NCI-H510A treated with DMSO at 0.1 percent for 48 hours (cell line): Measurements from ENCODE around the gene IPO4.

ENCODE experiments used
- DNase-seq: peaks from one replicate; lab custom pipeline; 2025; lab: John Stamatoyannopoulos, UW

The IPO4 gene

DNA sequence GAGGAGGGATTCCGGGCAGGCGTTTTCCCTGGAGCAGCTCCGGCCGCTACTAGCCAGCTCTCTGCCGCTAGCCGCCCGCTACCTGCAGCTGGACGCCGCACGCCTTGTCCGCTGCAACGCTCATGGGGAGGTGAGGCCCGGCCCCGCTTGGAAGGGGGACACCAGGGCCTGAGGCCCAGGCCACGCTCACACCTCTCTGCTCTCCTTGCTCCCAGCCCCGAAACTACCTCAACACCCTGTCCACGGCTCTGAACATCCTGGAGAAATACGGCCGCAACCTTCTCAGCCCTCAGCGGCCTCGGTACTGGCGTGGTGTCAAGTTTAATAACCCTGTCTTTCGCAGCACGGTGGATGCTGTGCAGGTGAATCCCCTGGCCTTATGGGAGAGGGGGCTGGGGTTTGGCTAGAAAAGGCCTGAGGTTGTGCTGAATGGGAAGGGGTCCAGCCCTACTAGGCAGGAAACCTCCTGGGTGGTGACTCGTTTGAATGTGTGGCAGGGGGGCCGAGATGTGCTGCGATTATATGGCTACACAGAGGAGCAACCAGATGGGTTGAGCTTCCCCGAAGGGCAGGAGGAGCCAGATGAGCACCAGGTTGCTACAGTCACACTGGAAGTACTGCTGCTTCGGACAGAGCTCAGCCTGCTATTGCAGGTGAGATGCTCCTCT lies 40.7 kb downstream of the IPO4 start:
- DNase-seq = no peak

DNA sequence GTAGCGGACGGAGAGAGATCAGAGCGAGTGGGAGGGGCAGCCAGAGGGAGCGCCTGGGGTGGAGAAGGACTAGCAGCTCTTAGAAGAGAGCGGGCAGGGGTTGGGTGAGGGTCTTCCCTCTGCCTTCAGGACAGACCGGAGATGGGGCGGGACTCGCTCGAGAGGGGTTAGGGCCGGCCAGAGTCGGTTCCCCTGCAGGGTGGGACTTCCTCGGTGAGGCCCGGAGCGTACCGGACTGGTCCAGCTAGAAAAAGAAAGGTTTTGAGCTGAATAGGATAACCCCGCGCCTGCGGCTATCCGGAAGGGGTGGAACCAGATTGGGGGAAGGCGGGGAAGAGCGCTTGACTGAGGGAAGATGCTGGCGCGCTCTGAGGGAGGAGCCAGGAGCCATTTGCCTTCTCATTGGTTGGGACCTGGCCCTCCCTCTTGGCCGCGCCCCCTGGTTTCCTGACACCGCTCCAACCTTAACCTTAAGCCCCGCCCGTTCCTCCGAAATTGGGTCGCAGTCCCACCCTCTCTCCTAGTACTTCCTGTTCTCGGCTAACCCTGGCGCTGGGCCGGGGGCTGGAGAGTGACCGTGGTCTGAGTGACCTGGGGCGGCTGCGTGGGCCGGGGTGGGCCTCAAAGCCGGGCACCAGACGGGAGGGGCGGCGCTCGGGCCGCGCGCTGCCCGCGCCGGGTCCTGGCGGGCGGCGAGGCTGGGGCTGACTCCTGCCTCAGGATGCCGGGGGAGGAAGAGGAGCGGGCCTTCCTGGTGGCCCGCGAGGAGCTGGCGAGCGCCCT lies 41.4 kb downstream of the IPO4 start, which contains the start of gene RNF31:
TSS of gene RNF31 (plus strand) at position 521 of the 783 bp plus-strand sequence. CDS start at position 722, 201 bp downstream.
- peak; percentile 98 for DNase-seq

DNA sequence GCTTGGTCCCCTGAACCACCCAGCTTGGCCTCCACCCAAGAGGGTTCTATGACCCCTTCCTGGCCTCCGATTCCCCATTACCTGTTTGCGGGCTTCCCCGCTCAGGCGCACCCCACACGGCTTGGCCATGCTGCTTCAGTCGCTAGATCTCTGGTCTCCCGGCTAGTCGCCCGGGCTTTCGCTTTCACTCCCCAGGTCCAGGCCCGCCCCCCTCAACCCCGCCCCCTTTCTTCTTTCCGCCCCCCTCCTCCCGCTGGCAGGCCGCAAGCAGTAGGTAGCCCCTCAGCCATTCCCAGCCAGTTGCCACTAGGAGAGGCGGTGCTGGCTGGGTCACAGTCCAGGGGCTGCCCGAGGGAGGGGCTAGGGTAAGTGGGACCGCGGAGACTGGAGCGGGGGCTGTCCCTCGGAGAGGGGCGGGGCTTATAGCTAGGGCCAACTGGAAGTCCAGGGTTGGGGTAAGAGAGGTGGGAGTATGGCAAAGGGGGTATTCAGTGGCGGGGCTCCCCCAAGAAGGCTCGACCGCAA lies 42.1 kb downstream of the IPO4 start, which contains the start of gene PSME2:
TSS of gene PSME2 (minus strand) at position 158 of the 525 bp plus-strand sequence. CDS start at position 129, 29 bp downstream.
- peak; percentile 96 for DNase-seq

DNA sequence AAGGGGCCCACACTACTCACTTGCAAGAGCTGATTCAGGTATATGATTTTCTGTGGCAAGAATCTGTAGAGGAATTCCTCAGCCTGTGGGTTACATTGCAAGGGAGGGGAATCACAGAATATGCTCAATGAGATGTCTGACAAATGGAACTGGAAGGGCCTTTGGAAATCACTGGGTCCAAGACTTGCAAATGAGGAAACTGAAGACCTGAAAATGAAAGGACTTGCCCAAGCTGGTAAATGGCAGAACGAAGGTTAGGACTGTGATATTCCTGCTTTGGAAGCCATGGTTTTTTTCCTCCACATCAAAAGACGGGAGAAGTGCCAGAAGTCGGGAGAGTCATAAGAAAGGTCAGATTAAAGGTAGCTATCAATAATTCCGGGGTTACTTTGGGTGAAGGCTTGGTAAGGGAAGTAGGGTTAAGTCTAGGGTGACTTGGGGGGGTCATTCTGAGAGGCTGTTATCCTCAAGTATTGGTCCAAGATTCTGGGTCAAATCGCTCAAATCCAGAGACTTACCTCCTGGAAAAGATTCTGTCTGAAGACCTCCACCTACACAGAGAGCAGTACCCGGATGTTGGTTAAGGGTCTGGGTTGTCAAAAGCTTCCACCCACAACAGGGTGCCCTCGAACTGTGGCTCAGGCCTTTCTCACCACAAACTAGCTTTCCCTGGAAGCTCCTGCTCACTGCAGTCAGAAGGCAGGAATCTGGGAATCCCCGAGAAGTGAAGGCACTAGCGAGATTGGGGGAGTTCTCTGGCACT lies 42.7 kb downstream of the IPO4 start:
- no peak for DNase-seq

DNA sequence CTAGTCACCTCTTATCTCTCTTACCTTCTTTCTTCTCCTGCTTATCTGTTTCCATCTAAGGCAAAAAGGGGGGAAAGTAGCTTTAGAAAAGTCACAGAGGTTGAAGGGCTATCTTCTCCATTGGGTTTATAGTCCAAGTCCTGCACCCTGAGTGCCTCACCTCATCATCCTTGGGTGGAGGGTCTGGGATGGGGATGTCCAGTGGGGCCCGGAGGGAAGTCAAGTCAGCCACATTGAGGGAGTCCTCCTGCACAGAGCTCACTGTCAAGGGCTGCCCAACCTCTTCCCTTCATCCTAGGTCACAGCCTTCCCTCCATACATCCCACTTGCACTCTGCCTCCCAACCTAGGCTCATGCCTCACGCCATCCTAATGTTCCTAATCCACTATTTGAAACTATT lies 43.4 kb downstream of the IPO4 start:
- no peak for DNase-seq

DNA sequence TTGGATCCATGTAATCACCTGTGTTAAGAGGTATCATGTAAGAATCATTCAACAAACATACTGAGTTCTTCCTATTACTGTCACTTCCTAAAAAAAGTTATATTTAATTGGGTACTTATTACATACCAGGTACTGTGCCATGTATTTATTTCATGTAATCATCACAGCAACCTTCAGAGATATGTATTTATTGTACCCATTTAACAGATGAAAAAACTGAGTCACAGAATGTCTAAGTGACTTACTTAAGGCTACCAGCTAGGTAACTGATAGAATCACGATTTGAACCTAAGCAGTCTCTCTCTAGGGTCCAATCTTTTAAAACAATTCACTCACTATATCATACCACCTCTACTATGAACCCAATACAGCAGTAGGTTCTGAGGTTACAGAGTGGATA lies 44.2 kb downstream of the IPO4 start:
- DNase-seq = no peak

DNA sequence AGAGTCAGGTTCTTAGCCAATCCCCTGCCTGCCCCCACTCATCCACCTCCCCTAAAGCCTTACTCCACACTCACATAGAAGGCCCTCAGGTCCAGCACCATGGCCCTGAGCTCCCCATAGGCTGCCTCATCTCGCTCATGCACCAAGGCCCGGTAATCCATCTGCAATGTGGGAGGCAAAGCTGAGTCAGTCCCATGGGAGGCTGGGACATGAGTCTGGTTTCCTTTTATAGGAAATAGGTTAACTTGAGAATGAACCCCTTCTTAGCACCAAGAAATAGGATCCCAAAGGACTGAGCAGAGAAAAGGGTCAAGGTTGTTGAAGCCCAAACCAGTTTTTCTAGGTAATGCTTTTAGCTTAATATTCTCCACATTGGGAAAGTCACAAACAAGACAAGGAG lies 45.1 kb downstream of the IPO4 start:
- no peak for DNase-seq

DNA sequence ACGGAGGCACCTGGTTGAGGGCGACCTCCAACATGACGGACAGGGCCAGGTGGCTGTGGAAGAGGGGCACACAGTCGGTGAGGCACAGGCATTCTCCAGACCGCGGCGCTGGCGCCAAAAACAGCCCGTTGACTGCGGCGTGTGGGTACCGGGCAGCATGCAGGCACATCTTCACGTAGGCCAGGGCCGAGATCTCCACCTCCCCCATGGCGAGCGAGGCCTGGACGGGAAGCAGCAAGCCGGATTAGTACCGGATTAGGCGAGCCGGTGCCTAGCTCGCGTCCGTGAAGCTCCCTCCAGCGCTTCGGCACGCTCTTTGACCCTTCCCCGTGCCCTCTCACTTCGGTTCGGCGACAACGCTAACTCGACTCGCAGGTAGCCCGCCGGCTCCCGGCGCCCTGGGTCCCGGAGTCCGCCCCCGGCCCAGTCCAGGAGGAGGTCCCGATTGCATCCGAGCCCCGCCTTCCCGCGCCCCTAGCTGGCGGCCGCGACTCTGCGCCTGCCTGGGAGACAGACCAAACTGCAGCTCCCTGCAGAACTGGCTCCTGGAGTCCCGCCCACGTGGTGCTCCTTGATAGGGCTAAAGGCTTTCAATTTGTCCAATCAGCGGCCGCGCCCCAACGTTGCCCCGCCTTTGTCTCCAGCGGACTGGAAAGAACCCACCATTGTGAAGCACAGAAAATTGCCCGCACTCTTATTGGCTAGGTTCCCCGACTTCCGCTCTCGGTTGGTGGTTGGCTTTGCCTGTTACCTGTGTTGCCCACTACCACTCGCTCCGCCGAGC lies 47.3 kb downstream of the IPO4 start, which contains the start of gene EMC9:
TSS of gene EMC9 (minus strand) at position 495 of the 784 bp plus-strand sequence. CDS start at position 208, 287 bp downstream.
- DNase-seq = peak; percentile 99

DNA sequence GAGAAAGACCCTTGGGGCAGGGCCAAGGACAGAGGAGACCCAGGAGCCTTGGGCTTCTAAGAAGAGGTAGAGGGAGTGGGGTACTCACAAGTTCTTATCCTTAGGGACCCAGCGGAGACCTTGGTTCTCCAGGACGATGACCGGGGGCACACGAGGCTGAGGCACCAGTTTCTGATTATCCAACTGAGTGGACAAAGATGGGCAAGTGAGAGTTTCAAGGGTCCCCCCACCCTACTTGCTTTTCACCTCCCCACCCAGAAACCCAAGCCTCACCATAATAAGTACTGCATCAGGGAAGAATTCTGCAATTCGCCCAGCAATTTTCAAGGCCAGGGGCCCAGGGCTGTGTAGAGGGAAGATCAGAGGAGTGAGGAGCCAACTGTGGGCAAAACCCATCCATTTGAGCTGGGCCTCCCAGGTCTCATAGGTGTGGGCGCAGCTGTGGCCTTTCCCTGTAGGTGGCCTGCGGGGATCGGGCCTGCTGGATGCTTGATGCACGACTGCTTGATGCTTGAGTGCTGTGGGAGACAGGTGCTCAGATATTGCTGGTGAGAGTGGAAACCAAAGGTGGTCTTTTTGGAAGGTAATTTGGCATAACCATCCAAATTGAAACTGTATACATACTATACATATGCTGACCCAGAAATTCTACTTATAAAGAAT lies 49.2 kb downstream of the IPO4 start:
- DNase-seq = no peak

DNA sequence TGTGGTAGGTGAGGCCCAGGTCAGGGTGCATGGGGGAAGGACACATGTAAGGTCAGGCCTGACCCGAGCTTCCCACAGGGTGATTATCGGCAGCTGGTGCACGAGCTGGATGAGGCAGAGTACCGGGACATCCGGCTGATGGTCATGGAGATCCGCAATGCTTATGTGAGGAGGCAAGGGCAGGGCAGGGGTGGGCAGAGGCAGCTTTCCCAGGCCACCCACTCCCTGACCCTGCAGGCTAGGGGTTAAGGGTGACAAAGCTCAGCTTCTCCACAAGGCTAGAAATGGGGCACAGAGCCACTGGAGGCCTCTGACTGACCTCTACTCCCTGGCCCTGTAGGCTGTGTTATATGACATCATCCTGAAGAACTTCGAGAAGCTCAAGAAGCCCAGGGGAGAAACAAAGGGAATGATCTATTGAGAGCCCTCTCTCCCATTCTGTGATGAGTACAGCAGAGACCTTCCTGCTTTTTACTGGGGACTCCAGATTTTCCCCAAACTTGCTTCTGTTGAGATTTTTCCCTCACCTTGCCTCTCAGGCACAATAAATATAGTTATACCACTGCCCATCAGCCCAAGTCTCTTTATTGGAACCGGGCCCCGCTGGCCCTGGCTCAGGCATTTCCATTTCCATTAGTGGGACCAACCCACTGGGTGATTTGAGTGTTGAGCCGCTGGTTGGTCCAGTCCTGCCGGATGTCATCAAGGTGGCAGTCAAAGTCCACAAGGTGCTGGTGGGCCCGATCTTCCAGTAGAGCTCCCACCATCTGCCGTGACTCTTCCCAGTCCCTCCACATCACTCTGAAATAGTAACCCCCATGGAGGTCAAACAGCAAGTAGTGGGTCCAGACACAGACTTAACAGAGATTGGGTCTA lies 50.0 kb downstream of the IPO4 start:
- no peak for DNase-seq

DNA sequence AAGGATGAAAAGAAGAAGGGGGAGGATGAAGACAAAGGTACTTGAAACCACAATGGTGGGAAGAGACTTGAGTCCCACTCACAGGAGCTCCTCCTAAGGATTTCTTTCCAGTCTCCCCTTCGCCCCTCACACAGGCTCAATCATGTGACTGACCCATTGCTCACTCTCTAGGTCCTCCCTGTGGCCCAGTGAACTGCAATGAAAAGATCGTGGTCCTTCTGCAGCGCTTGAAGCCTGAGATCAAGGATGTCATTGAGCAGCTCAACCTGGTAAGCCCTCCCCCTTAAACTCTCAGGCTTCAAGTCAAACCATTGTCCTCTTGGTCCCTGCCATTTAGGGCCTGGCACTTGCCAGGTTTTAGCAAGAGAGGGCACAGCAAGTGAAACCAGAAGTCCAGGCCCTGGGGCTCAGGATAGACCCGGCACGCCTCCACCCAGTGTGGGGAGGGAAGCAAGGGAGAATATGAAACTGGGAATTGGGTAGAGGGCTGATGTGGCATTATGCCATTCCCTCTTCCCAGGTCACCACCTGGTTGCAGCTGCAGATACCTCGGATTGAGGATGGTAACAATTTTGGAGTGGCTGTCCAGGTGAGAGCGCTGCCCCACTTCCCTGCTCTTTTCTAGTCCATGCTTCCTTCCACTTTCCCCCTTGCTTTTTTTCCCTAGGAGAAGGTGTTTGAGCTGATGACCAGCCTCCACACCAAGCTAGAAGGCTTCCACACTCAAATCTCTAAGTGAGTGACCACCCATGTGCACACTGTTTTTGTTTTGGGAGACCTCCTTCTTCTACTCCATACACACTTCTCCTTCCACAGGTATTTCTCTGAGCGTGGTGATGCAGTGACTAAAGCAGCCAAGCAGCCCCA lies 50.9 kb downstream of the IPO4 start:
- no peak for DNase-seq

DNA sequence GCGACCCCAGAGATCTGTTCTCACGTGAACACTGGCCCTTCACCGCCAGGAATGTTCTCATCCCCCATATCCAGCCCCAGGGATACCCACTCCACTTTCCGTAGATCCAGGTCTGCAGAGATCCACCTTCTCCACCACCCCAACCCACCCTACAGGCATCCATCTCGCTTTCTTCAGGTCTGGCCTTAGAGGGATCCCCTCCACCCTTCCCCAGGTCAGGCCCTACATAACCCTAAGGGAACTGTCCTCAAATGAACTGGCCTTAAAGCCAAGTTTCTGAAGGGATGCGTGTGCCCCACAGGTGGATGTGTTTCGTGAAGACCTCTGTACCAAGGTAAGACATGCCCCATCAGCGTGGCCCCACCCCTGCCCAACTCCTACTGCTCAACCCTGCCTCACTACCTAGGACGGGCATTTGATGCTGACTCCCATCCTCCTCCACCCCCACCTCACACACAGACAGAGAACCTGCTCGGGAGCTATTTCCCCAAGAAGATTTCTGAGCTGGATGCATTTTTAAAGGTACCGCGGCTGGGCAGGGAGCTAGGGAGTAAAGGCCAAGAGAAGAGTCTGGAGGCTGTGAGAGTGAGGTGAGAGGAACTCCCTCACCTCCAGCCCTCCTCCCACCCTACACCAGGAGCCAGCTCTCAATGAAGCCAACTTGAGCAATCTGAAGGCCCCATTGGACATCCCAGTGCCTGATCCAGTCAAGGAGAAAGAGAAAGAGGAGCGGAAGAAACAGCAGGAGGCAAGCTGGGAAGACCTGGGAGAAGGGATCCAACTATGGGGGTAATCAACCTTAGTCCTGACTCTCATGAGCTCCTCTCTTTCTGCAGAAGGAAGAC lies 51.7 kb downstream of the IPO4 start:
- DNase-seq = no peak

DNA sequence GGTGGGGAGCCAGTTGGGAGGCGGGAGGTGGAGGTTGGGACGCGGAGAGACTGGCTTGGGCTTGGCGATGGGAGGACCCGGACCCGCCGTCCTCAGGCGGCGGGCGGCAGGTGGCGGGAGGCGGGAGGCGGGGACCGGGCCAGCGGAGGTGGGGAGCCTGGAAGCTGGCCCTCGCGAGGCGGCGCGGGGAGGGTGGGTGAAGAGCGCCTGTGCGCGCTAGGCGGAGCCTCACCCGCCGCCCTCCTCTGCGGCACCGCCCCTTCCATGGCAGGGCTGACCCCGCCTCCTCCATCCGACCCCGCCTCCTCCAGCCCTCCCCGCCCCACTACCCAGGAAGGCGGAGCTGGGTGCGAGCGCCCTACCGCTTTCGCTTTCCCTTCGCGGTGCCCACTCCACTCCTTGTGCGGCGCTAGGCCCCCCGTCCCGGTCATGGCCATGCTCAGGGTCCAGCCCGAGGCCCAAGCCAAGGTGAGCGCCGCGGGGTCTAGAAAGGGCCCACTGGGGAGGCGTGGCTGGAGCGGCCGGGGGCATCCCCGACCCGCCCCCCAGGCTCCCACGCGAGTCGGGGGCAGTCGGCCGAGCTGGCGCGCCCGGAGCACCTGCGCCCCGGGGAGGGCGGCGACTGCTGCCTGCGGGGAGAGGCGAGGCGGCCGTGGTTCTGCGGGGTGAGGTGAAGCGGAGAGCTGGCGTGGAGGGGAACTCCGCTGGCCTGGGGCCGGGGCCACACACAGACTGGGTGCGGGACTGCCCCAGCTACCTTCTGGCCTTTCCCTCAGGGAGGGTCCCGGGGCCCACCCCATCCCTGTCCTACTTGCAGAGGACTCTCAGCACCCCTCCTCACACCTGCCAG lies 52.6 kb downstream of the IPO4 start, which contains the start of gene PSME1:
TSS of gene PSME1 (plus strand) at position 361 of the 850 bp plus-strand sequence. CDS start at position 430, 69 bp downstream.
- peak; percentile 87 for DNase-seq

DNA sequence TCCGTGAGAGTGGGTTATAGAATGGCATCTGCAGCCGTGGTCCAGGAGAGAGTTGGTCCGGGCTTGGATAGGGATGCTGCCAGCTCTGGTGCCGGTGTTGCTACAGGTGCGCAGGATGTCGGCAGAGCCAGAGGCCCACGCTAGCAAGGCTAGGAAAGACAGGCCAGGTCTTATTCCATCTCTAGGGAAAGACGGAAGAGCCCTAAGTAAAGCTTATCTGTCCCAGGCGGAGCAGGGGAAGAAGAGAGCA lies 53.1 kb downstream of the IPO4 start:
- no peak for DNase-seq

DNA sequence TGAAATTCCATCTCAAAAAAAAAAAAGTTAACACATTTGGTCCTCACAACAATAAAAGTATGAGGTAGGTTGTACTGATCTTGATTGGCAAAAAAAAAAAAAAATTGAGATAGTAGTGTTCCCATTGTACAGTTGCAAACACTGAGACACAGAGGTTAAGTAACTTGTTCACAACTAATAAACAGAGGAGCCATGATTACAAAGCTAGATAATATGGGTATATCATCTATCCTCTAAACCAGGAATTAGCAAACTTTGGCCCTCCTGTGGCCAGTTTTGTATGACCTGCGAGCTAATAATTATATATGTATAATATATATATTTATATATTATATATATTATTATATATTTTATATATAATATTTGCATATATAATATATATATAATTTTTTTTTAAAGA lies 54.9 kb downstream of the IPO4 start:
- no peak for DNase-seq

DNA sequence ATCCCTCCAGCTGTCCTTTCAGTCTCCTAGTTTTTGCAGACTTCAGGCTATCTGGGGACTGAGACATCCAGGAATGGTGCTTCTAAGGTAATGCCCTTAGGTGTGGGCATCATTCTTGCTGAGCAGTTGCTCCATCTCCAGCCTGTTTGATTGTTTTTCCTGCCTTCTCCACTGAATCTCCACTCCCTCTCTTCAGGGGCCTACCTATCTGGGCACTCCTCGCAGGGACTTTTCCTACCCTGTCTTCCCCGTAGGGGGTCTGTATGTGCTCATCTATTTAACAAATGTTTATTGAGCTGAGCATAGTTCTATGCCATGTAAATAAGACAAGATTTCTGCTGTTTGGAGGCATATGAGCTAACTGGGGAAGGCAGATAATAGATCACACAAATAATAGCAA lies 55.6 kb downstream of the IPO4 start:
- DNase-seq = no peak

DNA sequence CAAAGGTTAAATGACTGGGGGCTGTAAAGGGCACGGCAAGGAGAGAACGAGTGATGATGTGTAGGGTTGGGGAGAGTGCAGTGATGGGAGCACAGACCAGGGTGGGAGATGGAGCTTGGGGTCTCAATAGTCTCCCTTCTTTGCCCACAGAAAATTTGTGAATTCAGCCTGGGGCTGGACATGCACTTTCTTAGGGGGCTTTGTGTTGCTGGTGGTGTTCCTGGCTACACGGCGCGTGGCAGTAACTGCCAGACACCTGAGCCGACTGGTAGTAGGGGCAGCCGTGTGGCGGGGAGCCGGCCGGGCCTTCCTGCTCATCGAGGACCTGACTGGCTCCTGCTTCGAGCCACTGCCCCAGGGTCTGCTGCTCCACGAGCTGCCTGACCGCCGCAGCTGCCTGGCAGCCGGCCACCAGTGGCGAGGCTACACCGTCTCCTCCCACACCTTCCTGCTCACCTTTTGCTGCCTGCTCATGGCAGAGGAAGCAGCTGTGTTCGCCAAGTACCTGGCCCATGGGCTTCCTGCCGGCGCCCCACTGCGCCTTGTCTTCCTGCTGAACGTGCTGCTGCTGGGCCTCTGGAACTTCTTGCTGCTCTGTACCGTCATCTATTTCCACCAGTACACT lies 56.4 kb downstream of the IPO4 start:
- DNase-seq = peak; percentile 63
